PC-3 (cell line): Measurements from ENCODE around the gene ACAP2.

Experiments
- CTCF ChIP-seq: fragments of 300-600 bp; sonication (generic); conservative IDR thresholded peaks from 2 replicates; pipeline ENCODE4 v1.5.1; 2017; ENCODE audit warnings: antibody characterized with exemption, low read depth, mild to moderate bottlenecking, low read length
- EZH2 ChIP-seq: fragments of 300-600 bp; sonication (generic); IDR thresholded peaks from one replicate; pipeline ENCODE4 v1.6.1; 2017; ENCODE audit warnings: antibody characterized with exemption, mild to moderate bottlenecking, low read length; ENCODE audit not compliant: unreplicated experiment
- EZH2phosphoT487 ChIP-seq: fragments of 300-600 bp; sonication (generic); IDR thresholded peaks from 2 replicates; pipeline ENCODE4 v1.6.1; 2018; ENCODE audit warnings: mild to moderate bottlenecking, antibody characterized with exemption, low read length, borderline replicate concordance

- TF ChIP-seq EZH2phosphoT487 (no peak), CTCF (no peak), EZH2 (no peak)
Observed at GRCh38 chr3:195352895-195353488, 89.8 kb downstream of the ACAP2 start.
